ENCODE measurements around the gene ANXA2.

The ANXA2 gene

GRCh38 chr15:60389261-60390077, 8.3 kb downstream of the ANXA2 start:
- no peak for DNase-seq (ENCODE audit: low read depth in 2 of 2)

- no peak for DNase-seq (ENCODE audit: low read depth in 2 of 2)
Measured at GRCh38 chr15:60387321-60387720, 10.5 kb downstream of the ANXA2 start.

DNA sequence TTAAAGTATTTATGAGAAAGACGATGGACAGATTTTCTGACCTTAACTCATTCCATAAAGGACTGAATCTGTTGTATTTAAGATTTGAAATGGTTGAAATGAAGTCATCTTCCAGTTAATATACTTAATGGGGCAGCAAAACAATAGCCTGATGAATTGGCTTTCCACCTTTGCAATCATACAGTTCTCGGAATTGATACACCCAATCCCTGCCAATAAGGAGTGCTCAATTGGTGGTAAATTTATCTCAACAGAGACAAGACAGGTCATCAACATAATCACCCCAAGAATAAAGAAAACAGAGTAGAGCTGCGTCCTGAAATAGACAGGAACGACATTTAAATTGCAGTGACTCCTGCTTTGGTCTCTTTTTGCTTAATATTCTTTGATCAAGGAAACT, 11.2 kb downstream of the ANXA2 start:
- no peak for DNase-seq (ENCODE audit: low read depth in 2 of 2)

DNA sequence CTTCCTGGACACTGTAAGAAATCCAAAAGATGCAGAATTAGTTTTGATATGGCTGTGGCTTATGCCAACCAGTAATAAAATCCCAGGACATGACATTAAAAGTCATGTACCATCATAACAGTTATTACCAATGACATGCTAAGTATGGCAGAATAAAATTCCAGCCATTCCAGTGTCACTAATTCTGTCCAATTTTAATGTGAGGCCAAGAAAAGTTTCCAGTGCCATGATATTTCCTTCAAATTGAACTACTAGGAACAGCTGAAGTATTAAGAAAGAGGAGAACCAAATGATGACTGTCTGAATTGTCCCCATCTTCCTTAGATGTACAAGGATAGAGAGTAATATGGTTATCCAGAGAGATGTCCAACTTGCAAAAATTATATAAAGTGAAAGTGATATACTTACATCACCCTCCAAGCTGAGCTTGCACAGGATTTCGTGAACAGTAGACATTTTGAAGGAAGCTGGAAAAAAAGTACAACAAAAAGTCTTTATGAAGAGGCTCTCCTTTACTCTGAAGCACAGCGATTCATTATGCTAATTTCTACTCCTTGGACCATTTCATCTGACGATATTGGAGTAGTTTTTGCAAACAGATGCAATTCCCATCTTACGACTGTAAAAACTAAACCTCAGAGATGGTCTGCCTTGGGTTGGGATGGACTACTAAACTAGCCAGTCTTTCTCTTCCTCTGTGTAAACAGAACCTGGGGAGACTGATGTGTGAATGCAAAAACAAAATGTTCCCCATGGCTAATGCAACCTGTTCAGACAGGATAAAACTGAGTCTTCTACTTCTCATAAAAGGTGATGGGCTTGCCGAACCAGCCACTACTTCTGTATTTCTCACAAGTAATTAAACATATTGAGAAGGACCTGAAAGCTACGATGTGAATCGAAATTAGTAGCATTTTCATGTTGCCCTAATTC, 11.9 kb downstream of the ANXA2 start:
- DNase-seq (ENCODE audit: low read depth in 2 of 2) = no peak

DNA sequence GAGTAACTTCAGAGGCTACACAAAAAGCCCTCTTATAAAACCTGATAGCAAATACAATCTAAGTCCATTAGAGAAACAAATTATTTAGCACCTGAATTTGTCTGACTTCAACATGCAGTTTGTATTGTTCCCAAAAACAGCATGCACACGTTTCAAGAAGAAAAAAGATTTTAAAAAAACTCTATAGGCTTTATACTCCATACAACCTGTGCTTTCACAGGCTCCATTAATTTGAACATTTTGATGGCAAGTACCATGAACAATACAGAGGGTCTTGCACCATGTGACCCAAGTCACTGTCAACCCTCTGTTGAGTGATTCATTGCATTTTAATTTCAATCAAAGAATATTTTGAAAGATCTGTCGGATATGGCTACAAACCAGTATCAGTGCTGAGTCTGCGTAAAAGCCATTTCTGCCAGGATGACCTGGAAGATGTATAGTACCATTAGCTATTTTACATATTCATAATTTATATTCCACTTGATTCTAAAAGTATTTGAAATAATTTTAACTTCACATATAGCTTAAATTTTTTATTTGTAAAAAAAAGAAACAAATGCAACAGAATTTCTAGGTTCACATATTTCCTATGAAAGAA, 13.2 kb downstream of the ANXA2 start:
- no peak for DNase-seq (ENCODE audit: low read depth in 2 of 2)

- no peak for DNase-seq (ENCODE audit: low read depth in 2 of 2)
Measured at GRCh38 chr15:60384053-60384452, 13.7 kb downstream of the ANXA2 start.

- no peak for DNase-seq (ENCODE audit: low read depth in 2 of 2)
Measured at GRCh38 chr15:60382773-60383674, 14.8 kb downstream of the ANXA2 start.

DNA sequence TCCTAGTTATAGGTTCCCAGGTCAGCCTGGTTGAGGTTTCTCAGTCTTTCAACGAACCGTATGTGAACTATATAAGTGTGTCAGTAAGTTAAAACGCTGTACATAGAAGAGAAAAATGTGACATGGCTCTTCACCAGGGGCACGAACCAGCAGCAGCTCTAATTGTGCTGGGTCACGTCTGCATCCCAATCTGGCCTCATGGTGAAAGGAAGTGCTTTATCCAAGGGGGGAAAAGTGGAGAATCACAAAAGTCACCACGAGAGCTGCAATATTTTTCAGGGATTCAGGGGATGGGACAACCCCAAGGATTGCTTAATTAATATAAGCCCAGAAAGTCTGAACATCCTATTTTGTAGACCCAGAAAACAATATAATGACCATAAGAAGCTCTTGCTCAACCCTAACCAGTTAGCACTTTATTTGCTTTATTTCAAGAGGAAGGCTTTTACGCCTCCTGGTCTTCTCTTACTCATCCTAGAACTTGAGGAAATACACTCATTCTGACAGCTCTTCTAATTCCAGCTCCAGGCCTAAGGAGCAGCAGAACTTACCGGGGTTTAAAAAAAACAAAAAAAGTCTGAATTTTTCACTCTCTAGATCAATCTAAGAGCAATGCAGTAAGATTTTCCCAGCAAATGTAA, 16.5 kb downstream of the ANXA2 start:
- DNase-seq (ENCODE audit: low read depth in 2 of 2) = no peak

GRCh38 chr15:60379525-60380274, 18.1 kb downstream of the ANXA2 start:
- DNase-seq (ENCODE audit: low read depth in 2 of 2) = no peak

- no peak for DNase-seq (ENCODE audit: low read depth in 2 of 2)
Measured at GRCh38 chr15:60379185-60379524, 18.6 kb downstream of the ANXA2 start.

DNA sequence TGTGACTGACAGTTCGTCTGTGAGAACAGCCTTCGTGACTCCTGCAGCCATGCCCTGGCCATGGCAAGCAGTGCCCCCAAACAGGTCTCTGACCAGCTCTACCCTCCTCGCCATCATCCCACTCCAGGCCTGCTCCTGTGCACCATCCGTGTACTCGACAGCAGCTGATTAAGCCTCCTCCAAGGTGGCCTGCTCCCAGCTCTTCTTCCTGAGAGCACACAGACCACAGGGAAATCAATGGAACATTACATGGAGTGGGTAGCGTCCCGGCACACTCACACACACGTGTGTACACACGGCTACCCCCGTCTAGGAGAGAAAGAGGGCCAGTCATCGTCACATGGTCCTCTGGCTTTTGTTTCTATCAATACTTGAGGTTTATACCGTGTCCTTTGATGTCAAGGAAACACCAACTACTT, 21.1 kb downstream of the ANXA2 start:
- DNase-seq (ENCODE audit: low read depth in 2 of 2) = no peak

- no peak for DNase-seq (ENCODE audit: low read depth in 2 of 2)
Measured at GRCh38 chr15:60375306-60375705, 22.5 kb downstream of the ANXA2 start.

GRCh38 chr15:60374628-60375081, 23.1 kb downstream of the ANXA2 start:
- no peak for DNase-seq (ENCODE audit: low read depth in 2 of 2)

GRCh38 chr15:60374209-60374608, 23.6 kb downstream of the ANXA2 start:
- no peak for DNase-seq (ENCODE audit: low read depth in 2 of 2)

- DNase-seq (ENCODE audit: low read depth in 2 of 2) = no peak
Measured at GRCh38 chr15:60373745-60374144, 24.0 kb downstream of the ANXA2 start.

DNA sequence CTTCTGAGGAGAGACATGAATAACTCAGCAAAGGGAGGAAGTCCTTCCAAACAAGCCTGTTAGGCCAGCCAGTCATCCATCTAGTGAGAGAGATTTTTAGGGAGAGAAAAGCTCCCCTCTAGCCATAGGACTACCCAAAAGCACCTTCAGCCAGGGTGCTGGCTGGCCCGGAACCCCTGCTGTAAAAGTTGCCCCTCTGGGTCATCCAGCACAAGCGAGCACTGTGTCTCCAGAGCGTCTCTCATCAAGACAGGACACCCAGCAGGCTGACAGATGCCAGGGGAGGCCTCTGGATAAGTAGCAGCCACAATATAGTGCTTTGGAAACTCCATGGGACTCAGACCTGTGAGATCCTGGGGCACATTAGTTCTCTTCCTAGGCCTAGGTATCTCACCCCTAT, 24.5 kb downstream of the ANXA2 start:
- no peak for DNase-seq (ENCODE audit: low read depth in 2 of 2)

- no peak for DNase-seq (ENCODE audit: low read depth in 2 of 2)
Measured at GRCh38 chr15:60372756-60373155, 25.0 kb downstream of the ANXA2 start.

DNA sequence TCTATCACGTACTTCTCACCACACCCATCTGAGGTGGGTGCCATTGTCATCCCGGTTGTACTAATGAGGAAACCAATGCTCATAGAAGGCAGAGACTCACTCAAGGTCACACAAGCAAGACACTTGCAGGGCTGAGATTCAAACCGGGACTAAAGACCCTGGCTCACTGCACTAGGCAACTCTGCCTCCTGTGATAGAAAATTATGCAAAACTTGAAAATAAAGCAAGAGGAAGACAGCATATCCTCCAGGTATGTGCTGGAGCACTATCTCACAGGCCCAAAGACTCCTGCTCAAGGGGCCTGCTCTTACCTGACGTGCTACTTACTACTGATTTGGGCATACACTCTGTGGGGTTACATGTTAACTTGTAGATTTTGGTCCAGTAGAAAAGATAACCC, 25.6 kb downstream of the ANXA2 start:
- no peak for DNase-seq (ENCODE audit: low read depth in 2 of 2)

DNA sequence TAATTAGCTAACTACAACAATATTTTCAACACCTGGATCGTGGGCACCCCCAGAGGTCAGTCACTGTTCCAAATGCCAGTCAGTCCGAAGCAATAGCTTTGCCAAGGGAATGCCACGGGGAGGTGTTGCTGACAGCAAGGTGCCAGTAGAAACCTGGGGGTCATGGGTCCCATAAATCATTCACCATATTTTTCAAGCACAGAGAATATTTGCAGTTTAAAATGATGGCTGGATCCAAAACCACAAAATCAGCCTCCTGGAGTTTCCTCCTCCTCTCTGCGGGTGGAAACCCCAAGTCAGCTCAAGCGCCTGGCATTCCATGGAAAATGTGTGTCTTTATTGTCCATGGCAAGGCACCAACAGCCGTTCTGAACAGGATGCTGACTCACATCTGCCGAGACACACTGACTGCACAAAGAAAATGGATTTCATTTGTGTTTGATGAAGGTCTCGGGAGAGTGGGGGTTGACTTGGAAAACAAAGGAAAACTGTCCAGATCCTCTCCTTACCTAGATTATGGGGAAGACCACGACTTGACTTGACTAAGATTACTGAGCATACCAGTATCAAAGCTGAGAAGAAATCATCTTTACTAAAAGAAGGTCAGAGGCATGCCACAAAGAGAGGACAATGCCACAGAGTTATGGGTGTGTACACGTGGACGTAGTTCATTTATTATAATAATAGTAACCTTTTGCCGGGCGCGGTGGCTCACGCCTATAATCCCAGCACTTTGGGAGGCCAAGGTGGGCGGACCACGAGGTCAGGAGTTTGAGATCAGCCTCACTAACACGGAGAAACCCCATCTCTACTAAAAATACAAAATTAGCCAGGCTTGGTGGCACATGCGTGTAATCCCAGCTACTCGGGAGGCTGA, 26.4 kb downstream of the ANXA2 start:
- no peak for DNase-seq (ENCODE audit: low read depth in 2 of 2)

Data from stimulated activated CD8-positive, alpha-beta memory T cell treated with anti-CD3 and anti-CD28 coated beads, Interleukin-2, amount 100 ng/mL, for 1 hour (primary cell).